Activated naive CD4-positive, alpha-beta T cell treated with anti-CD3 and anti-CD28 coated beads, Interleukin-2, amount 50 U/mL, for 72 hours (primary cell): ENCODE data around the gene SUPT3H. TPM values are rescaled to one million over a fixed set of nuclear protein-coding genes. Genes with fewer than 3 reads are reported as not detected.
"Not testable (repeated sequence)": the region's sequence is repeated elsewhere in the genome, so short reads cannot be mapped to it uniquely, and the experiment has no call there.

ENCODE experiments used
- ATAC-seq, 2 donors: fragments of 150-1000 bp; cut with Tn5 transposase; 2 replicates each; pipeline ENCODE4 v1.10.0; 2021; ENCODE audit warnings: mild to moderate bottlenecking in 2 of 2, moderate library complexity in 2 of 2
- DNase-seq, 2 donors: peaks; one replicate each; pipeline ENCODE4 v3.0.0; 2021 to 2022; ENCODE audit warnings: low spot score in 2 of 2
- H3K27ac Mint-ChIP-seq, 2 donors: one replicate each; pipeline ENCODE4 v1.8.0; 2022; ENCODE audit warnings: mild to moderate bottlenecking in 2 of 2, mixed read lengths in 2 of 2
- H3K36me3 Mint-ChIP-seq, 2 donors: one replicate each; pipeline ENCODE4 v1.8.0; 2022; ENCODE audit warnings: mixed read lengths in 2 of 2
- H3K9me3 Mint-ChIP-seq, 2 donors: one replicate each; pipeline ENCODE4 v1.8.0; 2022; ENCODE audit warnings: mixed read lengths in 2 of 2
- total RNA-seq, 2 donors: library from RNA; stranded (reverse); gene quantifications; one replicate each; pipeline ENCODE4 v1.2.3, GENCODE V29; 2022

Gene SUPT3H
- total RNA-seq, 2 donors from 2014 or later: 14.3 to 20.1 TPM

DNA sequence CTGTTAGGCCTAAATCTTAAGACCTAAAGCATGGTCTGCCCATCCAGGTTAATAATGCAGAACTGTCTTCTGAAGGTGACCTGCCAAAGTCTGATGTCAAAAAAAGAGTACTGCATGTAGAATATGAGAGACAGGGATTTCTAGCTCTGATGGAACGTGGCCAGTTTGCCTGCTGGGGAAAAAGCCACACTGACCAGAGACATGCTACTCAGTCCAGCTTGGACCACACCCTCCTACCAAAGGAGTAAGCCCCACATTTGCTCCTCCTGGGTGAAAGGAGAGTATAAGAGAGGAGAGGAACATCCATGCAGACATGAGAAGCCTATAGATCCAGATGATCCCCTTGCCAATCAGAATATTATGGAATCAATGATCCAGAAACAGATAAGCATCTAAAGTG, 279.5 kb downstream of the SUPT3H start:
- peaks cover 0 to 4% of the 10 kb centered on the region in 2 donors for H3K9me3 Mint-ChIP-seq

DNA sequence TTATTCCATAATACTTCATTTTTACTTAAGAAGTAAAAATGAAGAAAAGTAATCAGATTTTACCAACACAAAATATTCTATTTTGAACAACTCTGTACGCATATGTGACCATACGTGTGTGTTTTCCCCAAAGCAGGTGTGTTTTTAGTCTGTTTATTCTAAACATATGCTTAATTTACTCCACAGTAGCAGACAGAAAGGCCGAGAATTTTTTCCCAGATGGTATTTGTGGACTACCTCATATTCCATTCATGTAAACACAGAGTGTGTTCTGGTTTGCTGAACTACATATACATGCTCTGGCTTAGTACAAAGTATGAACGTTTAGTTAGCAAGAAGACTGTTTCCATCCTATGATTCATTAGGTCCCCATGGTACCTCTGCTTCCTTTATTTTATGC, 282.9 kb downstream of the SUPT3H start:
- no peak overlapping the region for H3K27ac Mint-ChIP-seq
- DNase-seq: no peak
- ATAC-seq: no peak
- peaks cover 0 to 4% of the 10 kb centered on the region in 2 donors for H3K9me3 Mint-ChIP-seq
- H3K36me3 Mint-ChIP-seq: peaks cover 8 to 9% of the 10 kb centered on the region in 2 donors

More for the DNA sequence above, 279.5 kb downstream of the SUPT3H start:
- ATAC-seq: no peak
- no peak overlapping the region for H3K27ac Mint-ChIP-seq
- peaks cover 8 to 9% of the 10 kb centered on the region in 2 donors for H3K36me3 Mint-ChIP-seq
- no peak for DNase-seq

DNA sequence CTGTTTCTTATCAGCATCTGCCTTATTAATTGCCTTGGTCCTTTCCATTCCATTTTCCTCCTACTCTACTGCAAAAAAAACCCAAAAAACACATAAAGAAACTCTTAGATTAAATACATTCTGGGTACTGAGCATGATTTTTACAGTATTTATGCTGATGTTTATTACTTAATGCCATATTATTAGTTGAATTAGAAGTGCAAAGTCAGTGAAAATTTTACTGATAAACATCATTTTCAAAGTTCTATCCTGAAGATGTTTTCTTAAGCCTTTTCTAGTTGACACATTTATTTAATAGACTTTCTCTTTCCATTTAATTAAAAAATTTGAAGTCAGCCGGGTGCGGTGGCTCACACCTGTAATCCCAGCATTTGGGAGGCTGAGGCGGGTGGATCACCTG, 285.6 kb downstream of the SUPT3H start:
- no peaks in the 10 kb centered on the region for H3K9me3 Mint-ChIP-seq
- DNase-seq: no peak
- no peak overlapping the region for H3K27ac Mint-ChIP-seq
- ATAC-seq: no peak
- H3K36me3 Mint-ChIP-seq: no peaks in the 10 kb centered on the region

DNA sequence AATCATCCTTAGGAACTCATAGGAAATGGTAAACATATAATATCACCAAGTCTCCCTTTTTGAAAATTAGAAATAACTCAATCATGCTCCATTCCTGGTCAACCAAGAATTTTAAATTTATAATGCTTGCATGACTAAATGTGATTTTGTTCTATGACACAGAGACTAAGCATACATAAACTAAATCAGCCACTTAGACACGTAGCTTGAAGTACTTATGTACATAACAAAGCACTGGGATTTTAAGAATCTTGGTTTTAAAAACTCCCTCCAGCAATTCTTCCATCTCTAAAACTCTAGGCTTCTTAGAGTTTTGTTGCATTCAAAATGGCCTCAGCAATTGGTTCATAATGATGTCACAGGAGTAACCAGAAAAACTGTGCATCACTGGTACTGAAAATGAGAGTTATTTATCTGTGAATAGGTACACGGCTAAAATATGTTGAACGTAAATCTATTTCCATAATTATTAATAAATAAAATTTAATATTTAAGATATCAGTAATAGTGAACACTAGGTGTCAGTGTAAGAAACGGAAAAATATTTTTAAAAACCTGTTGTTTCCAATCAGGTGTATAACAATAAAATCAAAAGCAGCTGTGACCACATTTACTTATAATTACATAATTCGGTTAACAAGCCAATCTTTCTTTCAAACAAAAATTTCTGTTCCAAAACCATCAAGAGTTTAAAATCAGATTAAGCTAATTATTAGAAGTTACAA, 291.2 kb downstream of the SUPT3H start:
- H3K27ac Mint-ChIP-seq: no peak overlapping the region
- H3K36me3 Mint-ChIP-seq: peaks cover 0 to 6% of the 10 kb centered on the region in 2 donors
- H3K9me3 Mint-ChIP-seq: no peaks in the 10 kb centered on the region
- ATAC-seq: no peak
- no peak for DNase-seq

DNA sequence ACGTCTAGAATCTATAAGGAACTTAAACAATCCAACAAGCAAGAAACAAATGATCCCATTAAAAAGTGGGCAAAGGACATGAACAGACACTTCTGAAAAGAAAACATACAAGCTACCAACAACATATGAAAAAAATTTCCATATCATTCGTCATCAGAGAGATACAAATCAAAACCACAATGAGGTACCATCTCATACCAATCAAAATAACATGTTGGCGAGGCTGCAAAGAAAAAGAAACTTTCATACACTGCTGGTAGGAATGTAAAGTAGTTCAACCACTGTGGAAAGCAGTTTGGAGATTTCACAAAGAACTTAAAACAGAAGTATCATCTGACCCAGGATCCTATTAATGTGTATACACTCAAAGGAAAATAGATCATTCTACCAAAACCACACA, 293.5 kb downstream of the SUPT3H start:
- H3K36me3 Mint-ChIP-seq: peaks cover 13 to 15% of the 10 kb centered on the region in 2 donors
- peaks cover 8 to 18% of the 10 kb centered on the region in 2 donors for H3K9me3 Mint-ChIP-seq
- H3K27ac Mint-ChIP-seq: no peak overlapping the region
- ATAC-seq: peak; percentile 46 to 64
- DNase-seq: no peak

DNA sequence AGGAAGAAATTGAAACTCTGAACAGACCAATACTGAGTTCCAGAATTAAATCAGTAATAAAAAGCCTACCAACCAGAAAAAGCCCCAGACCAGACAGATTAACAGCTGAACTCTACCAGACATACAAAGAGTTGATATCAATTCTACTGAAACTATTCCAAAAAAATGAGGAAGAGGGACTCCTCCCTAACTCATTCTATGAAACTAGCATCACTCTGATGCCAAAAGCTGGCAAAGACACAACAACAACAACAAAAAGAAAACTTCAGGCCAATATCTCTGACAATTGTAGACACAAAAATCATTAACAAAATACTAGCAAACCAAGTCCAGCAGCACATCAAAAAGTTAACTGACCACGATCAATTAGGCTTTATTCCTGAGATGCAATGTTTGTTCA, 295.6 kb downstream of the SUPT3H start:
- DNase-seq (no peak), ATAC-seq (no peak)
- Mint-ChIP-seq H3K36me3 (peaks cover 30 to 32% of the 10 kb centered on the region in 2 donors), H3K27ac (no peak overlapping the region), H3K9me3 (peaks cover 27 to 32% of the 10 kb centered on the region in 2 donors)

DNA sequence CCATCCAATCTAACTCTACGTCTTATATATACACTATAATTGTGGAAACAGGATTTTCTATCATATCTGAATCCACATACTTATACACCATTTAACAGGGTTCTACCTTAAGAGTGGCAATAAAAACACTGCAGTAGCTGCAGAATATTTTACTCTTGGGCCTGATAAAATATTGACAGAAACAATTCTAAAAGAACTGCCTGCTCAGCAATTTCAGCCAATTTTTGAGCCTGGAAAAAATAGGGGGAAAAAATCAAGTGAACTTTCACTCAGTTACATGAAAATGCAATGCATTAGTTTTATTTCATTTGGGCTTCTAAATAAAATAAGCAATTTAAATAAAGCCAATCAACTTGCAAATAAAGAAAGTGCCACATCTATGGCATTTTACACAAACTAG, 296.1 kb downstream of the SUPT3H start:
- Mint-ChIP-seq H3K27ac (no peak overlapping the region), H3K36me3 (peaks cover 32 to 34% of the 10 kb centered on the region in 2 donors), H3K9me3 (peaks cover 31 to 32% of the 10 kb centered on the region in 2 donors)
- DNase-seq (no peak), ATAC-seq (no peak)

DNA sequence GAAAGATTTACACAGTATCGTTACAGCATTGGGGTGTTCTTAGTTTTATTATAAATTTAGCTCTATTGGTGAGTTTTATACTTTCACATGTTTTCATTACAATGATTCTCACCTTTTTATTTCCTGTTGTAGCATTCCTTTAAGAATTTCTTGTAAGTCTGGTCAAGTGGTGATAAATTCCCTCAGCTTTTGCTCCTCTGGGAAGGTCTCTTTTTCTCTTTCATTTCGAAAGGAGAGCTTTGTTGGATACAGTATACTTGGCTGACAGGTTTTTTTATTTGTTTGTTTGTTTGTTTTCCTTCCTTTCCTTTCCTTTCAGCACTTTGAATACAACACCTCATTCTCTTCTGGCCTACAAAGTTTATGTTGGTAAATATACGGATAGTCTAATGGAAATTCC, 299.3 kb downstream of the SUPT3H start:
- Mint-ChIP-seq H3K27ac (peak overlapping the region in 1 of 2 donors; percentile 68), H3K9me3 (peaks cover 31 to 32% of the 10 kb centered on the region in 2 donors), H3K36me3 (peaks cover 26 to 35% of the 10 kb centered on the region in 2 donors)
- ATAC-seq (no peak), DNase-seq (no peak)

DNA sequence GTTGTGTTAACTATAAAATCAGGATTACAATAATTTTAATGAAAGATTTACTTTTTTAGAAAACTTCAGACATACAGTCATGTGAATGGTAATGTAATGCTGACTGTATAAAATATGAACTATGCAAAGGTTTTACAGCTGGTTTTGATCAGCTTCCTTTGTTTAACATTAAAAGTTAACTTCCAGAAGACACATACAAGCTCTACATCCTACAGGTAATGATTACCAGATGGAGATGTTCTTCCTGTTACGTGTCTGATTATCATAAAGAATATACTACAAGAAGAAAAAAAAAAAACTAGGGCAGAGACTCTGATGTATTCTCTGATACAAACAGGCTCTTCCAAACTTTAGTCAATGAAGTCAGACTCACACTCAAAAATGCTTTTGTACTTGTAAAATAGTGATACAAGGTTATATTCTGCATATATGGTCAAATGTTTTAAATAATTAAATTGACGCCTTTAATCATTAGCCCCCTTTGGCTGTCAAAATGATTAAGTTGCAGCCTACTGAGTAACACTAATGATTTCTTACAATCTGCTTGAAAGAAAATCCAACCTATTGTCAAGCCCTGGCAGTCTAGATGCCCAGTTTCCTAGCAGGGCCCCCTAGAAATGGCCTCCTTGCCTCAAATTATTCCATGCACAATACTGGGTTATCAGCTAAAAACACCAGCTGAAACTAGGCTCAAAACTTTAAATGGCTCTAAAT, 301.4 kb downstream of the SUPT3H start:
- ATAC-seq (no peak), DNase-seq (no peak)
- H3K36me3 Mint-ChIP-seq: peaks cover 26 to 35% of the 10 kb centered on the region in 2 donors
- H3K27ac Mint-ChIP-seq: no peak overlapping the region
- H3K9me3 Mint-ChIP-seq: peaks cover 31 to 32% of the 10 kb centered on the region in 2 donors

DNA sequence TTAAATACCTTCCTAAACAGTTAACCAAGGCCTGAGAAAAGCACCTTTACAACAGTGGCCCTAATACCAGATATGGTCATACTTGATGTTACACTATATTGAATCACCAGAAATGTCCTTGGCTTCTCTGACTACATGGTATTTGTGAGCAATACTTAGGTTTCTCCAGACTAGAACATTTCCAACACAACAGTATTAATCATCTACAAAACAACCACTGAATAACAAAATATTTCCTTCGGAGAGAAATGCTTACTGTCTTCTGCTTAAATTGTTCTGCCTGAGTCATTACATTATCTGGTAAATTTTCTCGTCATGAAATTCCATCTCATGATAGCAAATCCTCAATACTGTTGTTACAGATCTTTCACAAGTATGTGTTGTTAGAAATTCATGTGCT, 302.5 kb downstream of the SUPT3H start:
- H3K9me3 Mint-ChIP-seq: peaks cover 24 to 31% of the 10 kb centered on the region in 2 donors
- H3K27ac Mint-ChIP-seq: no peak overlapping the region
- peaks cover 26 to 32% of the 10 kb centered on the region in 2 donors for H3K36me3 Mint-ChIP-seq
- ATAC-seq (peak; percentile 32 to 37), DNase-seq (no peak)

DNA sequence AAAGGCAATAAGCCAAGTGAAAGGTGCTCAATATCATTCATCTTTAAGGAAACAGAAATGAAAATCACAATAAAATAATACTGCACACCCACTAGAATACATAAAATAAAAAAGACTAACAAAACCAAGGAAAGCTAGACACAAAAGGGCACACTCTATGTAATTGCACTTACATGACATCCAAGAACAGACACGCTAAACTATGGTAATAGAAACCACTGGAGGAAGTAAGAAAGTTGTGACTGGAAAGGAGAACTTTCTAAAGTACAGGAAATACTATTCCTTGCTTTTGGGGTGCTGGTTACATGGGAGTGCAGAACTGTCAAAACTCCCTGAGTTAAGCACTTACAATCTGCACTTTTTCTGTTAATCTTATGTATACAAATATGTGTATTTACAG, 303.3 kb downstream of the SUPT3H start:
- H3K9me3 Mint-ChIP-seq: peaks cover 16 to 25% of the 10 kb centered on the region in 2 donors

DNA sequence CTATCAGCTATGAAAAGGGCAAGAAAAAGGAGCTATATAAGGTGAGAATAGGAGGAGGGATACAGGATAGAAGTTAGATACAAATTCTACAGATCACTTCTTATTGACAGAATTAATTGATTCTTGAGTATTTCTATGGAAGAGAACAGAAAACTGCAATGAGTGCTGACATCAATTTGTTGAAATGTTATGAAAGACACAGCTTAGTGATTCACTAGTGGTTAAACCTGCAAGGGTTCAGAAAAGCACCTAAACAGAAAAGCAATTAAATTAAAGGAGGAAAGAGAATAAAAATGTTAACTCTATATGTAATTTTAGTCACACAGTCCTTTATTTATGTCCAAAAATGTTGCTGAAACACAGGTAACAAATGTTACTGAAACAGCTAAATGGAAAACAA, 304.0 kb downstream of the SUPT3H start:
- Mint-ChIP-seq H3K9me3 (peaks cover 10 to 22% of the 10 kb centered on the region in 2 donors), H3K27ac (no peak overlapping the region), H3K36me3 (peaks cover 18 to 20% of the 10 kb centered on the region in 2 donors)
- ATAC-seq: no peak
- DNase-seq: no peak

More for the DNA sequence above, 303.3 kb downstream of the SUPT3H start:
- ATAC-seq: no peak
- DNase-seq: no peak
- Mint-ChIP-seq H3K36me3 (peaks cover 18 to 24% of the 10 kb centered on the region in 2 donors), H3K27ac (no peak overlapping the region)

DNA sequence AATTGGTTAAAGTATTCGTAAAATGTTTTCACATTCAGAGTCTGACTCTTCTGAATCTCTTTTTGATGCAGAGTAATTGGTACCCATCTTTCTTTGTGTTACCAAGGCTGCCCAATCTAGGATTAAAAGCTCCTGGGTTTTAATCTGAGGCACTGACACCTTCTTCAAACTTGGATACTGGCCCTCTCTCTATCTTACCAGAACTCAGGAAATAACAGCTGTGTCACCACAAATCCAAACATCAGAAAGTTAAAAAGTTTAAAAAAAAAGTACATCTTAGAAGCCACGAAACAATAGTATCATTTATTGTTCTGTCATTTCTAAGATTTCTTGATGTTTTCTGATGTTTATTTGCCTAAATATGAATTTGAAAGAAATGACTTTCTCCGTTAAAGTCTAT, 305.1 kb downstream of the SUPT3H start:
- H3K27ac Mint-ChIP-seq: no peak overlapping the region

DNA sequence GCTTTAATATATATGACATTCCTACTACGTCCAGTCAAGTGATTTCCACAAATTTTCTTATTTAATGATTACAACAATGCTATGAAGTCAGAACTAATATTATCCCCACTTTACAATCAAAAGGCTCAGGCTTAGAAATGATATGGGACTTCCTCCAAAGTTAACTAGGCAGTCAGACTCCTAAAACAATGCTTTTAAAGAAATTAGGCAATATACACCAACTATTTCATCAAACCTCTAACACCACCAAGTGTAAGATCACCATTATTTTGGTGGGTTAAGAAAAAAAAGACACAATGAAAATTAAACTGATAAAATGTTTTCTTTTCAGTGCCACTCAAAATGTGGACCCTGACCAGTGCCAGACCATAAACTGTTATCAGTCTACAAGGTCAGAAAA, 305.7 kb downstream of the SUPT3H start:
- ATAC-seq: no peak
- H3K36me3 Mint-ChIP-seq: peaks cover 5 to 6% of the 10 kb centered on the region in 2 donors
- no peak overlapping the region for H3K27ac Mint-ChIP-seq
- H3K9me3 Mint-ChIP-seq: peaks cover 0 to 8% of the 10 kb centered on the region in 2 donors
- no peak for DNase-seq

More for the DNA sequence above, 305.1 kb downstream of the SUPT3H start:
- ATAC-seq: no peak
- peaks cover under 1 to 12% of the 10 kb centered on the region in 2 donors for H3K9me3 Mint-ChIP-seq
- DNase-seq: no peak
- peaks cover 7 to 9% of the 10 kb centered on the region in 2 donors for H3K36me3 Mint-ChIP-seq

DNA sequence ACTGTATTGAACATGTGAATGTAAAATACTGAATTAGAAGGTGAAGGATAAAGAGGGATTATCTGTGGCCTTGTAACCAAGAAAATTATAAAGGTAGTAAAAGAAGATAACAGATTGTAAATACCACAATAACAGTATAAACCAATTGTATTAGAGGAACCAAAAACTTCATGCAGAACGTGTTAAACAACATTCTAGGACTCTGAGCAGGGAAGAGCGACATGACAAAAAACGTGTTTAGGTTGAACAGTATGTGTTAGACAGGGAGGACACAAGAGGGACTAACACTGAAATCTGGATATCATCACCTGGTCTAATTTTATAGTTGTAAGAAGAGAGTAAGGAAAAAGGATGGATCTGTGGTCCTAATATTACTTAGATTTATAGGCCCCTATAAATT, 308.6 kb downstream of the SUPT3H start:
- DNase-seq: no peak
- H3K27ac Mint-ChIP-seq: no peak overlapping the region
- no peak for ATAC-seq
- H3K36me3 Mint-ChIP-seq: peaks cover 0 to 6% of the 10 kb centered on the region in 2 donors
- H3K9me3 Mint-ChIP-seq: peaks cover 0 to 5% of the 10 kb centered on the region in 2 donors

DNA sequence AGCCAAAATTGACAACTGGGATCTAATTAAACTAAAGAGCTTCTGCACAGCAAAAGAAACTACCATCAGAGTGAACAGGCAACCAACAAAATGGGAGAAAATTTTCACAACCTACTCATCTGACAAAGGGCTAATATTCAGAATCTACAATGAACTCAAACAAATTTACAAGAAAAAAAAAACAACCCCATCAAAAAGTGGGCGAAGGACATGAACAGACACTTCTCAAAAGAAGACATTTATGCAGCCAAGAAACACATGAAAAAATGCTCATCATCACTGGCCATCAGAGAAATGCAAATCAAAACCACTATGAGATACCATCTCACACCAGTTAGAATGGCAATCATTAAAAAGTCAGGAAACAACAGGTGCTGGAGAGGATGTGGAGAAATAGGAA, 310.3 kb downstream of the SUPT3H start:
- not testable (repeated sequence) for H3K27ac Mint-ChIP-seq, DNase-seq, ATAC-seq, H3K9me3 Mint-ChIP-seq, H3K36me3 Mint-ChIP-seq

DNA sequence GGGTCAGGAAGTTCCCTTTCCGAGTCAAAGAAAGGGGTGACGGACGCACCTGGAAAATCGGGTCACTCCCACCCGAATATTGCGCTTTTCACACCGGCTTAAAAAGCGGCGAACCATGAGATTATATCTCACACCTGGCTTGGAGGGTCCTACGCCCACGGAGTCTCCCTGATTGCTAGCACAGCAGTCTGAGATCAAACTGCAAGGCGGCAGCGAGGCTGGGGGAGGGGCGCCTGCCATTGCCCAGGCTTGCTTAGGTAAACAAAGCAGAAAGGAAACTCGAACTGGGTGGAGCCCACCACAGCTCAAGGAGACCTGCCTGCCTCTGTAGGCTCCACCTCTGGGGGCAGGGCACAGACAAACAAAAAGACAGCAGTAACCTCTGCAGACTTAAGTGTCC, 315.1 kb downstream of the SUPT3H start:
- H3K9me3 Mint-ChIP-seq: peaks cover 0 to 11% of the 10 kb centered on the region in 2 donors
- H3K27ac Mint-ChIP-seq, DNase-seq, ATAC-seq: not testable (repeated sequence)
- peaks cover 13 to 15% of the 10 kb centered on the region in 2 donors for H3K36me3 Mint-ChIP-seq
